GM12878 (cell line): Measurements from ENCODE around the gene SERPINB10. TPM values are rescaled to one million over a fixed set of nuclear protein-coding genes. Genes with fewer than 3 reads are reported as not detected.

Experiments used
- CHD4 ChIP-seq: fragments of 200-600 bp; sonication (generic); IDR thresholded peaks from 2 replicates; pipeline ENCODE4 v1.6.1; 2016; ENCODE audit warnings: mild to moderate bottlenecking
- PRDM15 ChIP-seq: fragments of 450-650 bp; formaldehyde crosslinking; IDR thresholded peaks from 2 replicates; pipeline ENCODE4 v1.4.0; 2020; ENCODE audit warnings: mild to moderate bottlenecking, moderate library complexity
- RUNX3 ChIP-seq: IDR thresholded peaks from 2 replicates; pipeline ENCODE4 v1.6.1; 2012; ENCODE audit warnings: low read length, inconsistent platforms
- YBX1 ChIP-seq: fragments of 450-650 bp; IDR thresholded peaks from 2 replicates; pipeline ENCODE4 v1.6.1; 2016; ENCODE audit warnings: antibody characterized with exemption
- ZNF622 ChIP-seq: fragments of 450-650 bp; IDR thresholded peaks from 2 replicates; pipeline ENCODE4 v1.6.1; 2017; ENCODE audit warnings: mild to moderate bottlenecking, inconsistent platforms
- ZNF687 ChIP-seq: fragments of 450-650 bp; IDR thresholded peaks from 2 replicates; pipeline ENCODE4 v1.6.1; 2017; ENCODE audit warnings: mild to moderate bottlenecking, moderate library complexity
- polyA plus RNA-seq, 11 experiments: library from polyadenylated mRNA; depleted of rRNA in 4 of 11; unstranded in 6 of 11; stranded (reverse) in 5 of 11; fragments of >200 nt; fragmentation: Nextera tagmentation in 4 of 11; fragmentation: Illumina TruSeq in 1 of 11; extraction: Ambion mirVana in 4 of 11; extraction: Trizol in 1 of 11; gene quantifications; 1 replicate in 1 of 11; 2 replicates in 10 of 11; pipeline versions ENCODE4 v1.2.1 to v1.2.3, GENCODE V29; 2011 to 2016; ENCODE audit warnings: inconsistent platforms in 2 of 11, missing spikeins in 2 of 11, low read depth in 1 of 11
- total RNA-seq, 4 experiments: library from RNA; depleted of rRNA in 3 of 4; stranded (reverse); fragments of >200 nt in 3 of 4; fragmentation: Illumina TruSeq in 1 of 4; extraction: Trizol in 1 of 4; gene quantifications; 2 replicates each; pipeline versions ENCODE4 v1.2.1 to v1.2.3, GENCODE V29; 2013 to 2021

Gene SERPINB10
- total and polyA plus RNA-seq, 10 of the 15 experiments (the other 5 are each of a cell fraction or from before 2014, with no cell fraction given), result 12.0 to 83.5 (median 24.1) TPM

- no peak for TF ChIP-seq PRDM15
- no peak for TF ChIP-seq YBX1
- TF ChIP-seq CHD4, result no peak
- no peak for TF ChIP-seq ZNF687
- no peak for TF ChIP-seq ZNF622
- TF ChIP-seq RUNX3, result no peak
Observed at GRCh38 chr18:63930773-63931354, 23.1 kb downstream of the SERPINB10 start (continued).
